SJSA1 (cell line): ENCODE data around the gene FRAS1. TPM values are rescaled to one million over a fixed set of nuclear protein-coding genes. Genes with fewer than 3 reads are reported as not detected.
"Not testable (repeated sequence)": the region's sequence is repeated elsewhere in the genome, so short reads cannot be mapped to it uniquely, and the experiment has no call there.

Source experiments
- DNase-seq, 2 experiments: peaks; one replicate each; pipeline ENCODE4 v3.0.0-alpha.2; 2015 to 2020; ENCODE audit warnings: low spot score in 2 of 2, low read depth in 1 of 2
- H3K27ac ChIP-seq: fragments of 250-450 bp; sonication (Bioruptor Pico); 2 replicates; pipeline ENCODE4 v1.5.1; 2020; ENCODE audit warnings: mild to moderate bottlenecking, moderate library complexity
- H3K27me3 ChIP-seq: fragments of 250-450 bp; sonication (Bioruptor Pico); replicated peaks from 2 replicates; pipeline ENCODE4 v1.5.1; 2020; ENCODE audit warnings: mild to moderate bottlenecking, moderate library complexity
- H3K36me3 ChIP-seq: fragments of 250-450 bp; sonication (Bioruptor Pico); 2 replicates; pipeline ENCODE4 v1.5.1; 2020; ENCODE audit warnings: mild to moderate bottlenecking
- H3K4me1 ChIP-seq: fragments of 250-450 bp; sonication (Bioruptor Pico); replicated peaks from 2 replicates; pipeline ENCODE4 v1.6.1; 2021; ENCODE audit warnings: mild to moderate bottlenecking
- H3K4me3 ChIP-seq: fragments of 250-450 bp; sonication (Bioruptor Pico); 2 replicates; pipeline ENCODE4 v1.5.1; 2020; ENCODE audit warnings: mild to moderate bottlenecking
- H3K9me3 ChIP-seq: fragments of 250-450 bp; sonication (Bioruptor Pico); replicated peaks from 2 replicates; pipeline ENCODE4 v1.5.1; 2020; ENCODE audit warnings: mild to moderate bottlenecking
- total RNA-seq: library from RNA; depleted of rRNA; stranded (reverse); fragments of >200 nt; shearing (Covaris generic); gene quantifications from 2 replicates; pipeline ENCODE4 v1.2.3, GENCODE V29; 2014

Gene FRAS1
- total RNA-seq, 1 experiment from 2014 or later = 0.21 TPM

GRCh38 chr4:78069319-78069718 is 12.2 kb downstream of the FRAS1 start:
- no peak for DNase-seq
- H3K36me3 ChIP-seq = no peaks in the 10 kb centered on the region
- H3K27ac ChIP-seq = no peak overlapping the region
- no peaks in the 10 kb centered on the region for H3K9me3 ChIP-seq
- no peak overlapping the region for H3K4me3 ChIP-seq
- 0 out of 2 replicates have a peak, but pooled peaks cover 2% of the 10 kb centered on the region for H3K27me3 ChIP-seq
- H3K4me1 ChIP-seq = no peaks in the 10 kb centered on the region

GRCh38 chr4:78069859-78070258 is 12.7 kb downstream of the FRAS1 start:
- DNase-seq = no peak

DNA sequence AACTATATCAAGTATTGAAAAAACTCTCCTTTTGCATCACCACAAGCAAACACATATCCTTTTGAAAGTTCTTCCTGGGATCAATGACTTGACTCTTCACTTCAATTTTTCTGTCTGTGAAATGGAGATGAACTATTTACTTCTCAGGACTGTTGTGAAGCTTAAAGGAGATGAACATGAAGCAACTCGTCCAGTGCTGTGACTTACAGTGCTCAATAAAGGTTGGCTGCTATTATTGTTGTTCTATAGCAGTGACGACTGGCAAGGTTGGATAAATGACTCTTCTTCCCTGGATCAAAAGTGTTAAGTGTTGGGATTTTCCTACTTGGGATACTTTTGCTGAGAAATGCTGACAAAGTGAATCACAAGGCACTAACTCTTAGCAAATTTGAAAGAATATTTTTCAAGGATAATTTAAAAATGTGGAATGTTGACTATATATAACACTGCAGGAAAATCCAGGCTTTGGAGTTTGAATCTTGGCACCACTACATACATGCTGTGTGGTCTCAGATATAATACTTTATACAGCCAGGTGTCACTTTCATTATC is 13.7 kb downstream of the FRAS1 start:
- Histone ChIP-seq H3K4me1 (no peaks in the 10 kb centered on the region), H3K9me3 (no peaks in the 10 kb centered on the region), H3K27me3 (0 out of 2 replicates have a peak, but pooled peaks cover 2% of the 10 kb centered on the region), H3K4me3 (no peak overlapping the region), H3K36me3 (no peaks in the 10 kb centered on the region), H3K27ac (no peak overlapping the region)
- no peak for DNase-seq

More at GRCh38 chr4:78069859-78070258, 12.7 kb downstream of the FRAS1 start:
- Histone ChIP-seq H3K36me3 (no peaks in the 10 kb centered on the region), H3K27ac (no peak overlapping the region), H3K4me3 (no peak overlapping the region), H3K27me3 (0 out of 2 replicates have a peak, but pooled peaks cover 2% of the 10 kb centered on the region), H3K4me1 (no peaks in the 10 kb centered on the region), H3K9me3 (no peaks in the 10 kb centered on the region)

DNA sequence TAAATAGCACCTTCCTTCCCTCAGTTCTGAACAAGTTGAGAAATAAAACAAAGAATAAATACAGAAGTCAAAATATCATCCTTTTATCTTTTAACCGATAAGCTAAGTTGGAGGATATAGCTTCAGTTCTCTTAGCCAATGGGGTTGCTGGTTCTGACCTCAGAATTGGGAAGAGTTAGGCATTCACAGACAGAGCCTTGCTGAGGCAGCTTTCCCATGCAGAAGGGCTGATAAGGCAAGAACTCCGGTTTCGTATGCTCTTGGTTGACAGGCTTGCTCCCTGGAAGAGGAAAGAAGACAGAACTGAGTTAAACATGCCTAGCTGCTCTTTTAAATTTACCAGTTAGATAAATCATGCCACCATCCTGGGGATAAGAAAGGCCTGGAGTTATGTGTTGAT is 17.6 kb downstream of the FRAS1 start:
- 0 out of 2 replicates have a peak, but pooled peaks cover 2% of the 10 kb centered on the region for H3K27me3 ChIP-seq
- H3K4me1 ChIP-seq = no peaks in the 10 kb centered on the region
- no peaks in the 10 kb centered on the region for H3K36me3 ChIP-seq
- DNase-seq = no peak
- no peak overlapping the region for H3K27ac ChIP-seq
- no peak overlapping the region for H3K4me3 ChIP-seq
- H3K9me3 ChIP-seq = no peaks in the 10 kb centered on the region

GRCh38 chr4:78075986-78076385 is 18.9 kb downstream of the FRAS1 start:
- Histone ChIP-seq H3K4me1 (no peaks in the 10 kb centered on the region), H3K27me3 (0 out of 2 replicates have a peak, but pooled peaks cover 2% of the 10 kb centered on the region), H3K27ac (no peak overlapping the region), H3K9me3 (no peaks in the 10 kb centered on the region), H3K4me3 (no peak overlapping the region), H3K36me3 (no peaks in the 10 kb centered on the region)
- DNase-seq = no peak

DNA sequence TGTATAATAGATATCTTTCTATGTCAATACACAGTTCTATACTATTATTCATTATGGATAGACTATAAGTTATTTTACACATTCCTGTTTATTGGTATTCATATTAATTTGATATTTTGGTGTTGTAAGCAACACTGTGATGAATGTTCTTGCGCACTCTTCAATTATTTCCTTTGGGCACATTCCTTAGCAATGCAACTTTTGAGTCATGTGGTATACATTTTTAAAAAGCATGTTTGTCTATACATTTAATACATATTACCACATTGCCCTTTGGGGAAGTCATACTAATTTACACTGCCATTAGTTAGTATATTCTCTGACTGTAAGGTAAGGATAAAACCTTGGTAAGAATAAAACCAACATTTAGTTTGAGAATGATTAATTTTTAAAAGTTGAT is 21.0 kb downstream of the FRAS1 start:
- Histone ChIP-seq H3K9me3 (no peaks in the 10 kb centered on the region), H3K27ac (no peak overlapping the region), H3K27me3 (0 out of 2 replicates have a peak, but pooled peaks cover 2% of the 10 kb centered on the region), H3K36me3 (no peaks in the 10 kb centered on the region), H3K4me1 (no peaks in the 10 kb centered on the region), H3K4me3 (no peak overlapping the region)
- DNase-seq = no peak

DNA sequence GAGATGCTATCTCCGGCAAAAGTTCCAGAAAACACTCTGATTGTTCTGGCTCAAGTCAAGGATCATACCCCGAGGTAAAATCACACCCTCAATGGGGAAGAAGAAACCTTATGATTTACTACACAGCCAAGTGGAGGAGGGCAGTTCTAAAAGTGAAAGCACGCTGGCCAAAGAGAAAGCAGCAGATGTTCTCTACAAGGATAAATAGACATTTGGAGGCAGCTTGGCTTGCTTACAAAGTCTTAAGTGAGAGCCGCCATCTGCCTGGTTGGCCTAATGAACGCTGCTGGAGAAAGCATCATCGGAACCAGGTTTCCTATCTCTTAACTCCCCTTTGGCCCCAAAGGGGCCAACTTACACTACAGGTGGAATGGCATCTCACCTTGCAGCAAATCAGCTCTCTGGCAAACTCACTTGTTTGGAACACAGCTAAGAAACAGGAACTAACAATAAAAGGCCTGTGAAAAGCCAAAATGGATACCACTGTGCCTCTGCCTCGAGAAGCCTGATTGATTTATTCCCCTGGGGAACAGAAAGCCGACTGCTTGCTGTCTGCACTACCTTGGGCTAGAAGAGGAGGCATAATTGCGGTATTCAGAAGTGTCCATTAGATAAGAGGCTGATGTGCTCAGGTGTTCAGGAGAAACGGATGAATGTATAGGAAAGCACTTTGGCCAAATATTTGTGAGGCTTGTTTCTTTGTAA is 22.8 kb downstream of the FRAS1 start:
- H3K27ac ChIP-seq = no peak overlapping the region
- H3K4me3 ChIP-seq = no peak overlapping the region
- no peaks in the 10 kb centered on the region for H3K27me3 ChIP-seq
- no peaks in the 10 kb centered on the region for H3K4me1 ChIP-seq
- no peaks in the 10 kb centered on the region for H3K36me3 ChIP-seq
- no peak for DNase-seq
- no peaks in the 10 kb centered on the region for H3K9me3 ChIP-seq

DNA sequence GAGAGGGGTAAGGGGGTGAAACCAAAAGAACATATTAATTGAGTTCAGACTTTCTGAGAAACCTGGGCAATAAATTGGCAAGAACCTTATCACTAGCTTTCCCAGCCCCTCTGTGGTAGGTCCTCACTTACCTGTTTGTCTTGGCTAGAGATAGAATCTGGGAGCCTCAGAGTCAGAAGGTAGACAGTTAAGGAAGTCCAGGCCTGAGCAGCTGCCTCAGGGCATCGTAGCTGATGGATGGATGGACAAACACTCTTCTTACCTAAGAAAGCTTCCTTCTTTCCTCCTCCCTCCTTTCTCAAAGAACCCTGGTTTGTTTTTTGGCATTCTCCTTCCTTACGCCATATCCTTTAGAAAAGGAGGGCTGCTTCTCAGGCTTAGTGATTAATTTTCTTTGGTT is 24.4 kb downstream of the FRAS1 start:
- Histone ChIP-seq H3K4me3 (no peak overlapping the region), H3K27ac (no peak overlapping the region), H3K27me3 (no peaks in the 10 kb centered on the region), H3K4me1 (no peaks in the 10 kb centered on the region), H3K36me3 (no peaks in the 10 kb centered on the region), H3K9me3 (no peaks in the 10 kb centered on the region)
- no peak for DNase-seq

DNA sequence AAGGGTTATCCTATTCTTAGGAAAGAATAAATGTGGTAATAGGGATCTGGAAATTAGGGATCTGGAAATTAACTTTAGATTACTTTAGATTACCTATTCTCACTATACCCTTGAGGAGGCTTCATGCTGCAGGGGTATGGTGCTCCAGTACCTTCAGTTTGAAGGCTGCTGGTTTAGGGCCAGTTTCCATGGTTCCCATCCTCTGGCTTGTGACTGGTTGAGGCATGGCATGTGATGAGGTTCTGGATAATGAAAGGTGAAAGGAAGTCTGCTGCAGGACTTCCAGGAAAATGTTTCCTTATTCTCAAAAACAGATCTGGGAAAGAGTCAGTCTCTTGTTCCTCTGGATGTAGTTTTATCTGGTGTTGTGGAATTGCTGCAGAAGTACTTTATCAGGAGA is 25.9 kb downstream of the FRAS1 start:
- Histone ChIP-seq H3K27ac (no peak overlapping the region), H3K27me3 (no peaks in the 10 kb centered on the region), H3K9me3 (no peaks in the 10 kb centered on the region), H3K4me1 (no peaks in the 10 kb centered on the region), H3K36me3 (no peaks in the 10 kb centered on the region), H3K4me3 (no peak overlapping the region)
- DNase-seq = no peak

DNA sequence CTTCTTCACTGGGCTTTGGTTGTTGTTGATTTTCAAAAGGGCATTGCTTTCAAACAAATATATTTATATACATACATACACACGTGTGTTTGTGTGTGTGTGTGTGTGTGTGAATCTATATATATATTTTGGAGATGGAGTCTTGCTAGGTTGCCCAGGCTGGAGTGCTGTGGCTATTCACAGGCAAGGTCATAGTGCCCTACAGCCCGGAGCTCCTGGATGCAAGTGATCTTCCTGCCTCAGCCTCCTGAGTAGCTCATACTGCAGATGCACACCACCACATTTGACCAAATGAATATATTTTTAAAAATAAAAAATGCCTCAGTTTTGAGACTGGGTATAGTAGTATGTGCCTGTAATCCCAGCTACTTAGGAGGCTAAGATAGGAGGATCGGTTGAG is 34.4 kb downstream of the FRAS1 start:
- H3K36me3 ChIP-seq = no peaks in the 10 kb centered on the region
- no peaks in the 10 kb centered on the region for H3K27me3 ChIP-seq
- no peaks in the 10 kb centered on the region for H3K4me1 ChIP-seq
- no peak for DNase-seq
- no peak overlapping the region for H3K4me3 ChIP-seq
- no peaks in the 10 kb centered on the region for H3K9me3 ChIP-seq
- H3K27ac ChIP-seq = no peak overlapping the region

DNA sequence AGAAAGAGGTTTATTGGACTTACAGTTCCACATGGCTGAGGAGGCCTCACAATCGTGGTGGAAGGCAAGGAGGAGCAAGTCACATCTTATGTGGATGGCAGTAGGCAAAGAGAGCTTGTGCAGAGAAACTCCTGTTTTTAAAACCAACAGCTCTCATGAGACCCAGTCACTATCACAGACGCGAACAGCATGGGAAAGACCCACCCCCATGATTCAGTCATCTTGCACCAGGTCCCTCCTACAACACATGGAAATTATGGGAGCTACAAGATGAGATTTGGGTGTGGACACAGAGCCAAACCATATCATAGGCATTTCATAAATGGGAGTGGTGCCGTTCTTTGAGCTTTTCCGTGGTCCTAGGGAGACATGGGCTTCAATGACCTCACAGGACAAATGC is 35.2 kb downstream of the FRAS1 start:
- not testable (repeated sequence) for H3K4me1 ChIP-seq

GRCh38 chr4:78092850-78093249 is 35.7 kb downstream of the FRAS1 start:
- Histone ChIP-seq H3K27me3 (no peaks in the 10 kb centered on the region), H3K9me3 (no peaks in the 10 kb centered on the region), H3K36me3 (no peaks in the 10 kb centered on the region), H3K4me3 (no peak overlapping the region), H3K27ac (no peak overlapping the region), H3K4me1 (no peaks in the 10 kb centered on the region)
- no peak for DNase-seq

More for the DNA sequence above, 35.2 kb downstream of the FRAS1 start:
- not testable (repeated sequence) for H3K36me3 ChIP-seq, H3K27ac ChIP-seq, DNase-seq, H3K9me3 ChIP-seq, H3K27me3 ChIP-seq, H3K4me3 ChIP-seq

DNA sequence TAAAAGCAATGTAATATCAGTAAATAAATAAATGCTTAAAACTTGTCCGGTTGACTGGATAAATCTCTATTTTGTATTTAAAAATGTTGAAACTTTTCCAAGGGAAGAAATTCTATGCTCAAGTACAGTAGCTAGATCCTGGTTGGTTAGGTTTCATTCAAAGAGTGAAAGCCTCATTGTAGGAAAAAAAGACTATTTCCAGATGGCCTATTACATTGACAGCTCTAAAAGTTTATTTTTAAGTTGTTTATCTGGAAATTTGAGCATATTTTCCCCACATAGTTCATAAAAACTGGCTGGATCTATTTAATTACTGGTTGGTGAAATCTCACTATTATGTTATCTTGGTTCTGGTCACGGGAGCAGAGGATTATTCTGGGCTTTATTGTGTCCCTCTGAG is 38.0 kb downstream of the FRAS1 start:
- H3K4me1 ChIP-seq = no peaks in the 10 kb centered on the region
- H3K36me3 ChIP-seq = no peaks in the 10 kb centered on the region
- H3K9me3 ChIP-seq = no peaks in the 10 kb centered on the region
- DNase-seq = no peak
- no peak overlapping the region for H3K4me3 ChIP-seq
- no peak overlapping the region for H3K27ac ChIP-seq
- H3K27me3 ChIP-seq = no peaks in the 10 kb centered on the region

DNA sequence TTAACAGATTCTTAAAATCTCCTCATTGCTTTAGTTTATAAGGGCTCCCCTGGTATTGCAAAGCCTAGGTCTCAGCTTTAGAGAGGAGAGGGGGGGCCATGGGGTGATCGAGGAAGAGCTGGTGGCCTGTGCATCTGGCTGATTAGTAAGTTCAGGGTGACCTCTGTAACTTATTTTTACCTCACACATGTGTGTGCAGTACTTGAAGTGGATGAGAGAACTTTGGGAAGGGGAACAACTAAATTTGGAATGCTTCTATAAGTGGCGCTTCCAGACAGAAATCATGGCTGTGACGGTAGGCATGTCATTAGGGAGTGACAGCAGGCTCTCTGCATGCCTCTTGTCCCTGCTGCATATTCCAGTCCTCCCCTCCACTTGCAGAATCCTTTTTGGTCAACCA is 41.9 kb downstream of the FRAS1 start:
- H3K36me3 ChIP-seq = no peaks in the 10 kb centered on the region
- DNase-seq = no peak
- H3K27me3 ChIP-seq = no peaks in the 10 kb centered on the region
- H3K4me3 ChIP-seq = no peak overlapping the region
- no peaks in the 10 kb centered on the region for H3K4me1 ChIP-seq
- no peaks in the 10 kb centered on the region for H3K9me3 ChIP-seq
- no peak overlapping the region for H3K27ac ChIP-seq
